Ascending aorta (tissue), 2 donors: ENCODE results near the gene SEMA4F. TPM values are rescaled to one million over a fixed set of nuclear protein-coding genes. Genes with fewer than 3 reads are reported as not detected.

Experiments used
- DNase-seq, 2 donors: peaks; one replicate each; pipeline ENCODE4 v3.0.0-alpha.2; 2019; ENCODE audit warnings: low spot score in 2 of 2
- H3K27ac ChIP-seq, 2 donors: fragments of 200-600 bp; sonication (generic); one replicate each; pipeline ENCODE4 v1.5.1; 2016 to 2017; ENCODE audit warnings: mild to moderate bottlenecking in 1 of 2
- H3K27me3 ChIP-seq: fragments of 200-600 bp; sonication (generic); one replicate; pipeline ENCODE4 v1.5.1; 2017
- H3K36me3 ChIP-seq, 2 donors: fragments of 200-600 bp; sonication (generic); one replicate each; pipeline ENCODE4 v1.5.1; 2016
- H3K4me1 ChIP-seq, 2 donors: fragments of 200-600 bp; sonication (generic); one replicate each; pipeline ENCODE4 v1.5.1; 2016 to 2017; ENCODE audit warnings: mild to moderate bottlenecking in 1 of 2
- H3K4me3 ChIP-seq, 2 donors: fragments of 200-600 bp; sonication (generic); one replicate each; pipeline ENCODE4 v1.5.1; 2016 to 2017; ENCODE audit warnings: mild to moderate bottlenecking in 1 of 2
- H3K9me3 ChIP-seq, 2 donors: fragments of 200-600 bp; sonication (generic); one replicate each; pipeline ENCODE4 v1.5.1; 2016
- intact Hi-C: fragments of 100-400 bp; cut with DNase I; formaldehyde crosslinking; loops from one replicate; pipeline ENCODE4 v1.15.1; 2023
- total RNA-seq: library from RNA; depleted of rRNA; stranded (reverse); fragments of >200 nt; gene quantifications from one replicate; pipeline ENCODE4 v1.1.0, GENCODE V29; 2016
- TF ChIP-seq, protein P1 (sequence below), 3 experiments: fragments of 200-600 bp in 2 of 3; fragments of 450-650 bp in 1 of 3; sonication (generic) in 2 of 3; IDR thresholded peaks; one replicate each; pipeline ENCODE4 v1.5.1; 2016 to 2019; ENCODE audit warnings: antibody characterized with exemption in 3 of 3, mild to moderate bottlenecking in 1 of 3, moderate library complexity in 1 of 3

SEMA4F gene
- total RNA-seq, 1 donor from 2014 or later: 0.32 TPM

DNA sequence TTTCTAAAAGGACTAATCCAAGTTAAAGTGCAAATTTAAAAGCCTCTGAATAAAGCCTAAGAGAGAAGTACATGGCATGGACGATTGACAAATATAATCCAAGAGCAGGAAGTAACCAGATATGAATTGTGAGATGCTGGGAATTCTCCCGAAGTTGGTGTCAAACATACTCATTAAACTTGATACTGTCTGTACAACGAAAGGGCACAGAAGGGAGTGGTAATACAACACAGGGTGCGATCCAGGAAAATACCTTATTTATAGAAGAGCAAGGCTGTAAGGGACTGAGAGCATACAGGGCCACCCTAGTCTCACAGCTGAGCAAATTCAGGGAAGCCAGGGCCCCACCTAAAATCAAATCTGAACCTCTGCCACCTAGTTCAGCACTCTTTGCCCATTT lies 41.6 kb downstream of the SEMA4F start:
- intact Hi-C loops: loop anchor here (10.0 kb wide), 1 partner anchor 709 kb away; no protein-coding TSS in a partner anchor
- Histone ChIP-seq H3K36me3 (peaks cover 0 to 3% of the 10 kb centered on the region in 2 donors), H3K9me3 (no peaks in the 10 kb centered on the region), H3K27ac (no peak overlapping the region), H3K4me1 (no peaks in the 10 kb centered on the region), H3K4me3 (no peak overlapping the region), H3K27me3 (no peaks in the 10 kb centered on the region)
- TF ChIP-seq, protein P1, sequence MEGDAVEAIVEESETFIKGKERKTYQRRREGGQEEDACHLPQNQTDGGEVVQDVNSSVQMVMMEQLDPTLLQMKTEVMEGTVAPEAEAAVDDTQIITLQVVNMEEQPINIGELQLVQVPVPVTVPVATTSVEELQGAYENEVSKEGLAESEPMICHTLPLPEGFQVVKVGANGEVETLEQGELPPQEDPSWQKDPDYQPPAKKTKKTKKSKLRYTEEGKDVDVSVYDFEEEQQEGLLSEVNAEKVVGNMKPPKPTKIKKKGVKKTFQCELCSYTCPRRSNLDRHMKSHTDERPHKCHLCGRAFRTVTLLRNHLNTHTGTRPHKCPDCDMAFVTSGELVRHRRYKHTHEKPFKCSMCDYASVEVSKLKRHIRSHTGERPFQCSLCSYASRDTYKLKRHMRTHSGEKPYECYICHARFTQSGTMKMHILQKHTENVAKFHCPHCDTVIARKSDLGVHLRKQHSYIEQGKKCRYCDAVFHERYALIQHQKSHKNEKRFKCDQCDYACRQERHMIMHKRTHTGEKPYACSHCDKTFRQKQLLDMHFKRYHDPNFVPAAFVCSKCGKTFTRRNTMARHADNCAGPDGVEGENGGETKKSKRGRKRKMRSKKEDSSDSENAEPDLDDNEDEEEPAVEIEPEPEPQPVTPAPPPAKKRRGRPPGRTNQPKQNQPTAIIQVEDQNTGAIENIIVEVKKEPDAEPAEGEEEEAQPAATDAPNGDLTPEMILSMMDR (IDR thresholded peaks at IDR 0.05): no peak
- no peak for DNase-seq

DNA sequence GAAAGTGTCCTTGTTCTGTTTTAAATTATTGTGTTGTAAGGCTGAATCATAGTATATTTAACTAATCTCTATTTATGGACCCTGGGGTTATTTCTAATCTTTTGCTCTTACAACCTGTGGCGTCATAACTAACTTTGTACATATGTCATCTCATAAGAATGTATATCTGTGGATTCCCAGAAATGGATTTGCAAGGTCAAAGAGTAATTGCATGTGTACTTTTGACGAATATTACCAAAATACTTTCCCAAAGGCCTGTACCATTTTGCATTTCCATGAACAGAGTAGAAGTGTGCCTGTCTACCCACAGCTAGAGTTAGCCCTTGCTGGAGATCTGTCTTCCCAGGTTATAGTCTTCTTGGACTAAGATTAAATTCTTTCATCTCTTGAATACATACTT lies 42.8 kb downstream of the SEMA4F start:
- Histone ChIP-seq H3K4me3 (no peak overlapping the region), H3K27me3 (no peaks in the 10 kb centered on the region), H3K36me3 (peaks cover 1 to 3% of the 10 kb centered on the region in 2 donors), H3K9me3 (no peaks in the 10 kb centered on the region), H3K27ac (no peak overlapping the region), H3K4me1 (no peaks in the 10 kb centered on the region)
- TF ChIP-seq, protein P1 (IDR thresholded peaks at IDR 0.05): no peak
- no peak for DNase-seq
- intact Hi-C loops: loop anchor here (10.0 kb wide), 1 partner anchor 708 kb away; no protein-coding TSS in a partner anchor

DNA sequence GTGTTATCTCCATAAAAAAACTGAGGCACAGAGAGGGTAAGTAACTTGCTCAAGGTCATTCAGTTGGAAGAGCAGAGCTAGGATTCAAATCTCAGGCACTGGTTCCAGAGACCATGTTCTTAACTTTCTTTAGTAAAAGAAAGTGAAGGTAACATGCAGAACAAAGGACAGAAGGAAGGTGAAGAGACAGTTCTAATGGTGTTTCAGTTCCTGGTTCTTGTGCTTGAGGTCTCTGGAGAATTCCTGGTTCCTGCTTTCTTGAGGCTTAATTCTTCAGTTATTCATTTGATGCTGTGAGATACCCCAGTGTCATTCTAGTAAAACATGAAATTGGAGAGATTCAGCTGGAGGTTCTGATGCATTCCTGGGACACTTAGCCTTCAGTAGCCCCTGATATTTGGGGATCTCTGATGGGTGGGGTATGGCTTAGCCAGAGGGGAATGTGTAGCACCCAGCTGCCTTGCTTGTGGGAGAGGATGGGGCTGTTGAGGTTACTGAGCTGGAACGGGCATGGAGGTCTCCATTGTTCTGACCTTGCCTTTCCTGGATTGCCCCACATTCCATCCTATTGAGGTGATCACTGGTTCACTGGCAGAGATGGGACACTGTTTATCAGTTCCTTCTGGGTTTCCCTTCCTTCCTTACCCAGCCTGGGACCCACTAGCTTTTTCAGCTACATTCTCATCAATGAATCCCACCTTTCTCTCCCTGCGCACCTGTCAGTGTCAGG lies 46.8 kb downstream of the SEMA4F start:
- intact Hi-C loops: no loop called here
- Histone ChIP-seq H3K4me3 (no peak overlapping the region), H3K9me3 (no peaks in the 10 kb centered on the region), H3K36me3 (peaks cover 3% of the 10 kb centered on the region in 2 donors), H3K4me1 (no peaks in the 10 kb centered on the region), H3K27ac (no peak overlapping the region), H3K27me3 (no peaks in the 10 kb centered on the region)
- TF ChIP-seq, protein P1 (IDR thresholded peaks at IDR 0.05): no peak
- no peak for DNase-seq

GRCh38 chr2:74702001-74702715 lies 48.1 kb downstream of the SEMA4F start:
- Histone ChIP-seq H3K27me3 (no peaks in the 10 kb centered on the region), H3K4me3 (no peak overlapping the region), H3K9me3 (no peaks in the 10 kb centered on the region), H3K36me3 (peaks cover 3% of the 10 kb centered on the region in 2 donors), H3K4me1 (no peaks in the 10 kb centered on the region), H3K27ac (no peak overlapping the region)
- TF ChIP-seq, protein P1 (IDR thresholded peaks at IDR 0.05): no peak
- DNase-seq: no peak
- intact Hi-C loops: no loop called here

GRCh38 chr2:74703373-74703772 lies 49.3 kb downstream of the SEMA4F start:
- TF ChIP-seq, protein P1 (IDR thresholded peaks at IDR 0.05): no peak
- no peak for DNase-seq
- peaks cover 3% of the 10 kb centered on the region in 2 donors for H3K36me3 ChIP-seq
- no peaks in the 10 kb centered on the region for H3K4me1 ChIP-seq
- H3K27ac ChIP-seq: no peak overlapping the region
- no peaks in the 10 kb centered on the region for H3K27me3 ChIP-seq
- no peaks in the 10 kb centered on the region for H3K9me3 ChIP-seq
- intact Hi-C loops: no loop called here
- no peak overlapping the region for H3K4me3 ChIP-seq
